Measurements from ENCODE around the gene OXNAD1. TPM values are rescaled to one million over a fixed set of nuclear protein-coding genes. Genes with fewer than 3 reads are reported as not detected.

OXNAD1 gene
- total RNA-seq, 1 donor from 2014 or later, result 28.7 TPM

DNA sequence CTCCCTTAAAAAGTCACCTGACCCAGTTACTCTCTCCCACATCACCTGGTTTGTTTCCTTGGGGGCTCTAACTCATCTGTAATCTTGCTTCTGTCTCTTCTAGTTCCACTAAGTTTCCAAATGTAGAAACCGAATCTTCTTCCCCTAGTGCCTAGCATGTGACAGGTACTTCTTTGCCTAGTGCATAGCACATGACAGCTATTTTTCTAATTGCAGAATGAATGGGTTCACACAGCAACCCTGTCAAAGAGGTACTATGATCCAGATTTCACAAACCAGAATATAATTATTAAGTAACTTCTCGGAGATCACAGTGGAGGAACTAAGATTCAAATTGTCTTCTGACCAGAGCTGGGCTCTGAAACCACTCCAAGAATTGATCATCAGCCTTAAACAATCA, 7.7 kb upstream of the OXNAD1 start:
- Mint-ChIP-seq H3K27ac (no peak overlapping the region), H3K36me3 (peaks cover 1% of the 10 kb centered on the region), H3K4me1 (no peaks in the 10 kb centered on the region), H3K27me3 (ENCODE audit: insufficient read depth, low read depth) (no peaks in the 10 kb centered on the region), H3K9me3 (no peaks in the 10 kb centered on the region), H3K4me3 (no peak overlapping the region)
- peaks cover 17% of the 10 kb centered on the region for H3K4me1 ChIP-seq
- H3K9ac ChIP-seq, result no peak overlapping the region
- H2AFZ ChIP-seq (replicated peaks), result no peak overlapping the region
- no peak for DNase-seq (ENCODE audit: low spot score)
- no peak overlapping the region for H3K4me3 ChIP-seq
- no peak overlapping the region for H3K4me2 ChIP-seq
- H3K27me3 ChIP-seq, result no peaks in the 10 kb centered on the region
- peaks cover 10% of the 10 kb centered on the region for H3K79me2 ChIP-seq (ENCODE audit: low read depth)
- H3K9me3 ChIP-seq (ENCODE audit: low read depth), result no peaks in the 10 kb centered on the region
- no peaks in the 10 kb centered on the region for H3K36me3 ChIP-seq
- no peak overlapping the region for H3K27ac ChIP-seq
- H4K20me1 ChIP-seq (ENCODE audit: low read depth), result no peaks in the 10 kb centered on the region
- TF ChIP-seq EZH2phosphoT487 (IDR thresholded peaks at IDR 0.05), result no peak
- H3F3A ChIP-seq (ENCODE audit: low read depth), result peaks cover 16% of the 10 kb centered on the region

DNA sequence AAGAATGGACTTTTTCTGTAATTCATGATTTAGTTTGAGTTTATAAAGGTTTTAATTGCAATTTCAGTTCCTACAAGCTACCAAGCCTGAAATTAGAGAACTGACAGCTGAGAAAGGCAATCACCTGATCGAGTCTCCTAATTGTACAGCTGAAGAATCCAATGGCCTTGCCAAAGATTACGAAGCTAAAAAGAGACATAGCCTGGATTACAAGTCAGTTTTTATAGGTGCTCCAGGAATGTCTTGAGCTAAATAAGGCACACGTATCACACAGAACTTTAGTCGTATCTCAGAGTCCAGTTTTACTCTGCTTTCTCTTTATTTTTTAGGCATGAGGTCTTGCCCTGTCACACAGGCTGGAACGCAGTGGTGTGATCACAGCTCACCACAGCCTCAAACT, 6.8 kb upstream of the OXNAD1 start:
- Mint-ChIP-seq H3K27ac (no peak overlapping the region), H3K9me3 (no peaks in the 10 kb centered on the region), H3K4me1 (no peaks in the 10 kb centered on the region), H3K4me3 (no peak overlapping the region), H3K27me3 (ENCODE audit: insufficient read depth, low read depth) (no peaks in the 10 kb centered on the region), H3K36me3 (peaks cover 1% of the 10 kb centered on the region)
- Histone ChIP-seq H3K27me3 (no peaks in the 10 kb centered on the region), H3K4me1 (peaks cover 17% of the 10 kb centered on the region), H2AFZ (replicated peaks) (no peak overlapping the region), H3K27ac (no peak overlapping the region), H3K4me2 (no peak overlapping the region), H3K9me3 (ENCODE audit: low read depth) (no peaks in the 10 kb centered on the region), H4K20me1 (ENCODE audit: low read depth) (no peaks in the 10 kb centered on the region), H3K4me3 (no peak overlapping the region), H3K9ac (no peak overlapping the region), H3K79me2 (ENCODE audit: low read depth) (peaks cover 19% of the 10 kb centered on the region), H3F3A (ENCODE audit: low read depth) (peaks cover 16% of the 10 kb centered on the region), H3K36me3 (no peaks in the 10 kb centered on the region)
- DNase-seq (ENCODE audit: low spot score), result no peak
- TF ChIP-seq, protein P1, sequence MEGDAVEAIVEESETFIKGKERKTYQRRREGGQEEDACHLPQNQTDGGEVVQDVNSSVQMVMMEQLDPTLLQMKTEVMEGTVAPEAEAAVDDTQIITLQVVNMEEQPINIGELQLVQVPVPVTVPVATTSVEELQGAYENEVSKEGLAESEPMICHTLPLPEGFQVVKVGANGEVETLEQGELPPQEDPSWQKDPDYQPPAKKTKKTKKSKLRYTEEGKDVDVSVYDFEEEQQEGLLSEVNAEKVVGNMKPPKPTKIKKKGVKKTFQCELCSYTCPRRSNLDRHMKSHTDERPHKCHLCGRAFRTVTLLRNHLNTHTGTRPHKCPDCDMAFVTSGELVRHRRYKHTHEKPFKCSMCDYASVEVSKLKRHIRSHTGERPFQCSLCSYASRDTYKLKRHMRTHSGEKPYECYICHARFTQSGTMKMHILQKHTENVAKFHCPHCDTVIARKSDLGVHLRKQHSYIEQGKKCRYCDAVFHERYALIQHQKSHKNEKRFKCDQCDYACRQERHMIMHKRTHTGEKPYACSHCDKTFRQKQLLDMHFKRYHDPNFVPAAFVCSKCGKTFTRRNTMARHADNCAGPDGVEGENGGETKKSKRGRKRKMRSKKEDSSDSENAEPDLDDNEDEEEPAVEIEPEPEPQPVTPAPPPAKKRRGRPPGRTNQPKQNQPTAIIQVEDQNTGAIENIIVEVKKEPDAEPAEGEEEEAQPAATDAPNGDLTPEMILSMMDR (IDR thresholded peaks at IDR 0.05), result no peak
- TF ChIP-seq EZH2 (IDR thresholded peaks at IDR 0.05) (no peak), EZH2phosphoT487 (IDR thresholded peaks at IDR 0.05) (no peak)

DNA sequence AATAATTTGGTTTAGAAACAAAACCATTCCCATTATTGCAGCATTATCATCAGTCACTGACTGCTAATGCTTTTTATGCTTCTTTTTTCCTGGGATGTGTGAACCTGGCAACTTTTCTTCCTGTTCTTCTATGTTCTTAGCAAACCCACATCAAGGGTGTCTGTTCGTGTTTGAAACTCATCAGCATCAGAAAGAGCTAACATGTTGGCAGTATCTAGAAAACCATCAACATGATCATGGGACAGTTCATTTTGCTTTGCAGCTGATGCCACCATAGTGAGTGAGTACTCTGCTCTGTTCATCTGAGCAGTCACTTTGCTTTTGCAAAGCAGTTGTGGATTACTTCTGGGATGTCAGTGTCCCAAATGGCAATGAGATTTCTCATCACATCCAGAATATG, 6.1 kb upstream of the OXNAD1 start:
- Histone ChIP-seq H3K9me3 (ENCODE audit: low read depth) (no peaks in the 10 kb centered on the region), H3F3A (ENCODE audit: low read depth) (peaks cover 16% of the 10 kb centered on the region), H3K79me2 (ENCODE audit: low read depth) (peaks cover 26% of the 10 kb centered on the region), H3K4me3 (no peak overlapping the region), H3K4me2 (no peak overlapping the region), H3K27me3 (no peaks in the 10 kb centered on the region), H4K20me1 (ENCODE audit: low read depth) (no peaks in the 10 kb centered on the region), H3K36me3 (no peaks in the 10 kb centered on the region), H2AFZ (replicated peaks) (no peak overlapping the region), H3K27ac (no peak overlapping the region), H3K9ac (no peak overlapping the region), H3K4me1 (peaks cover 23% of the 10 kb centered on the region)
- peaks cover 1% of the 10 kb centered on the region for H3K36me3 Mint-ChIP-seq
- no peaks in the 10 kb centered on the region for H3K9me3 Mint-ChIP-seq
- H3K27ac Mint-ChIP-seq, result no peak overlapping the region
- H3K4me1 Mint-ChIP-seq, result peaks cover under 1% of the 10 kb centered on the region
- no peak for TF ChIP-seq EZH2phosphoT487 (IDR thresholded peaks at IDR 0.05)
- TF ChIP-seq, protein P1 (IDR thresholded peaks at IDR 0.05), result no peak
- TF ChIP-seq EZH2 (IDR thresholded peaks at IDR 0.05), result no peak
- H3K4me3 Mint-ChIP-seq, result no peak overlapping the region
- H3K27me3 Mint-ChIP-seq (ENCODE audit: insufficient read depth, low read depth), result no peaks in the 10 kb centered on the region
- DNase-seq (ENCODE audit: low spot score), result no peak

DNA sequence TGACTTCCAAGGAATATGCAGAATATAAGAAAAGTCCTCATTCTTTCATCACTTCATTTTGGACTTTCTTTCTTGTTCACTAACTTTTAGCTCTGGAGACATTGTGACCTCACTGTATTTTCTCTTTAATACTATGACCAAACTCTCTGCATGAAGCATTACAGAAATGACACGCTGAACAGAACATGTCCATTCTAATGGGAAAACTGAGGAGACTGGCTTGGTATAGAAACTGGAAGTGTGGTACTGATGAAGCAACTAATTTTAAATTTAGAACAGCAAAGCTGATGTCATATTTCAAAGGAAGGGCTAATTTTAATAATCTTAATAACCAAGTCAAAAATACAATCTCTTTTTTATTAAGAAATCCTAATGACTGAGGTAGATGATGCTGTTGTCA, 5.0 kb upstream of the OXNAD1 start:
- H3K4me2 ChIP-seq, result no peak overlapping the region
- no peaks in the 10 kb centered on the region for H3K9me3 ChIP-seq (ENCODE audit: low read depth)
- Mint-ChIP-seq H3K9me3 (no peaks in the 10 kb centered on the region), H3K27me3 (ENCODE audit: insufficient read depth, low read depth) (peaks cover 2% of the 10 kb centered on the region), H3K27ac (no peak overlapping the region), H3K4me1 (peaks cover 6% of the 10 kb centered on the region), H3K36me3 (peaks cover 1% of the 10 kb centered on the region), H3K4me3 (no peak overlapping the region)
- H4K20me1 ChIP-seq (ENCODE audit: low read depth), result no peaks in the 10 kb centered on the region
- no peaks in the 10 kb centered on the region for H3K27me3 ChIP-seq
- H3K36me3 ChIP-seq, result no peaks in the 10 kb centered on the region
- H3K27ac ChIP-seq, result no peak overlapping the region
- H2AFZ ChIP-seq (replicated peaks), result no peak overlapping the region
- H3K4me3 ChIP-seq, result no peak overlapping the region
- no peak overlapping the region for H3K9ac ChIP-seq
- DNase-seq (ENCODE audit: low spot score), result no peak
- peaks cover 24% of the 10 kb centered on the region for H3K4me1 ChIP-seq
- H3F3A ChIP-seq (ENCODE audit: low read depth), result peaks cover 12% of the 10 kb centered on the region
- H3K79me2 ChIP-seq (ENCODE audit: low read depth), result peaks cover 34% of the 10 kb centered on the region
- TF ChIP-seq EZH2phosphoT487 (IDR thresholded peaks at IDR 0.05) (no peak), EZH2 (IDR thresholded peaks at IDR 0.05) (no peak)
- TF ChIP-seq, protein P1 (IDR thresholded peaks at IDR 0.05), result no peak
